NCI-H1694 (cell line): ENCODE measurements around the gene CLPTM1L.
A peak's percentile ranks its signal among the peaks of the same experiment; 100 is the strongest.
"Not testable (repeated sequence)": the region's sequence is repeated elsewhere in the genome, so short reads cannot be mapped to it uniquely, and the experiment has no call there.

Source experiments
- DNase-seq: peaks from one replicate; lab custom pipeline; 2025; lab: John Stamatoyannopoulos, UW

The CLPTM1L gene

GRCh38 chr5:1359713-1360112, 14.8 kb upstream of the CLPTM1L start:
- DNase-seq, result no peak

- no peak for DNase-seq
These were observed 14.2 kb upstream of the CLPTM1L start for GRCh38 chr5:1359031-1359645.

GRCh38 chr5:1358726-1359025, 13.8 kb upstream of the CLPTM1L start:
- no peak for DNase-seq

- peak; percentile 27 for DNase-seq
These were observed 13.2 kb upstream of the CLPTM1L start for GRCh38 chr5:1357946-1358725.

GRCh38 chr5:1356873-1357787, 12.2 kb upstream of the CLPTM1L start:
- no peak for DNase-seq

GRCh38 chr5:1354576-1354975, 9.7 kb upstream of the CLPTM1L start:
- no peak for DNase-seq

- no peak for DNase-seq
These were observed 7.6 kb upstream of the CLPTM1L start for GRCh38 chr5:1352231-1353219.

- DNase-seq, result no peak
These were observed 6.3 kb upstream of the CLPTM1L start for GRCh38 chr5:1351156-1351555.

- no peak for DNase-seq
These were observed 4.3 kb upstream of the CLPTM1L start for GRCh38 chr5:1349246-1349645.

GRCh38 chr5:1348986-1349245, 4.0 kb upstream of the CLPTM1L start:
- DNase-seq, result no peak

GRCh38 chr5:1347571-1347970, 2.7 kb upstream of the CLPTM1L start:
- DNase-seq, result no peak

- DNase-seq, result no peak
These were observed 1.9 kb upstream of the CLPTM1L start for GRCh38 chr5:1346627-1347440.

GRCh38 chr5:1345876-1346626, 1.2 kb upstream of the CLPTM1L start:
- DNase-seq, result no peak

GRCh38 chr5:1343931-1344901, 683 bp downstream of the CLPTM1L start:
- no peak for DNase-seq

GRCh38 chr5:1343315-1343751, 1.6 kb downstream of the CLPTM1L start:
- no peak for DNase-seq

GRCh38 chr5:1342711-1343110, 2.2 kb downstream of the CLPTM1L start:
- not testable (repeated sequence) for DNase-seq

- no peak for DNase-seq
These were observed 2.6 kb downstream of the CLPTM1L start for GRCh38 chr5:1342268-1342667.

- DNase-seq, result no peak
These were observed 3.0 kb downstream of the CLPTM1L start for GRCh38 chr5:1341863-1342262.

GRCh38 chr5:1339818-1340210, 5.1 kb downstream of the CLPTM1L start:
- not testable (repeated sequence) for DNase-seq
